ENCODE results near the gene CCDC24. TPM values are rescaled to one million over a fixed set of nuclear protein-coding genes. Genes with fewer than 3 reads are reported as not detected.
A peak's percentile ranks its signal among the peaks of the same experiment; 100 is the strongest.

CCDC24 gene
- total and polyA plus RNA-seq, 2 of the 13 experiments (the other 11 are each of a cell fraction or from before 2014, with no cell fraction given) = 1.4 to 2.9 TPM

DNA sequence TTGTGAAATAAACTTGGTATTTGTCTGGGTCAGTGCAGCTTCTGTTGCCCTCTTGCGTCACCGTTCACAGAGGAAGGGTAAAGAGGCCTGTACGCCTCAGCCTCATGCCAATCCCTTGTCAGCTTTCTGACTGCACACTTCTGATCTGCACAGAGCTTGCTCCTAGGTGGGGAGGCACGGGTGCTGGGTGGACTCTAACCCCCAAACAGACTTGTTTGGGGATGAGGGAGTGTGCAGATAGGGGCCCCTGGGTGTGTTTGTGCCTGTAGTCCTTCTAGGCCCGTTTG, 13.2 kb upstream of the CCDC24 start (continued):
- peak; percentile 45 for TF ChIP-seq ZFY (CRISPR knock-in tag; IDR thresholded peaks at IDR 0.05)
- peak; percentile 69; the same call in 1 of the 2 replicates for TF ChIP-seq THAP11 (CRISPR knock-in tag; IDR thresholded peaks at IDR 0.05)
- TF ChIP-seq NAIF1 (CRISPR knock-in tag; IDR thresholded peaks at IDR 0.05; ENCODE audit: borderline replicate concordance) = no peak
- TF ChIP-seq NFE2 (CRISPR knock-in tag; IDR thresholded peaks at IDR 0.05) = no peak
- TF ChIP-seq, protein P1, sequence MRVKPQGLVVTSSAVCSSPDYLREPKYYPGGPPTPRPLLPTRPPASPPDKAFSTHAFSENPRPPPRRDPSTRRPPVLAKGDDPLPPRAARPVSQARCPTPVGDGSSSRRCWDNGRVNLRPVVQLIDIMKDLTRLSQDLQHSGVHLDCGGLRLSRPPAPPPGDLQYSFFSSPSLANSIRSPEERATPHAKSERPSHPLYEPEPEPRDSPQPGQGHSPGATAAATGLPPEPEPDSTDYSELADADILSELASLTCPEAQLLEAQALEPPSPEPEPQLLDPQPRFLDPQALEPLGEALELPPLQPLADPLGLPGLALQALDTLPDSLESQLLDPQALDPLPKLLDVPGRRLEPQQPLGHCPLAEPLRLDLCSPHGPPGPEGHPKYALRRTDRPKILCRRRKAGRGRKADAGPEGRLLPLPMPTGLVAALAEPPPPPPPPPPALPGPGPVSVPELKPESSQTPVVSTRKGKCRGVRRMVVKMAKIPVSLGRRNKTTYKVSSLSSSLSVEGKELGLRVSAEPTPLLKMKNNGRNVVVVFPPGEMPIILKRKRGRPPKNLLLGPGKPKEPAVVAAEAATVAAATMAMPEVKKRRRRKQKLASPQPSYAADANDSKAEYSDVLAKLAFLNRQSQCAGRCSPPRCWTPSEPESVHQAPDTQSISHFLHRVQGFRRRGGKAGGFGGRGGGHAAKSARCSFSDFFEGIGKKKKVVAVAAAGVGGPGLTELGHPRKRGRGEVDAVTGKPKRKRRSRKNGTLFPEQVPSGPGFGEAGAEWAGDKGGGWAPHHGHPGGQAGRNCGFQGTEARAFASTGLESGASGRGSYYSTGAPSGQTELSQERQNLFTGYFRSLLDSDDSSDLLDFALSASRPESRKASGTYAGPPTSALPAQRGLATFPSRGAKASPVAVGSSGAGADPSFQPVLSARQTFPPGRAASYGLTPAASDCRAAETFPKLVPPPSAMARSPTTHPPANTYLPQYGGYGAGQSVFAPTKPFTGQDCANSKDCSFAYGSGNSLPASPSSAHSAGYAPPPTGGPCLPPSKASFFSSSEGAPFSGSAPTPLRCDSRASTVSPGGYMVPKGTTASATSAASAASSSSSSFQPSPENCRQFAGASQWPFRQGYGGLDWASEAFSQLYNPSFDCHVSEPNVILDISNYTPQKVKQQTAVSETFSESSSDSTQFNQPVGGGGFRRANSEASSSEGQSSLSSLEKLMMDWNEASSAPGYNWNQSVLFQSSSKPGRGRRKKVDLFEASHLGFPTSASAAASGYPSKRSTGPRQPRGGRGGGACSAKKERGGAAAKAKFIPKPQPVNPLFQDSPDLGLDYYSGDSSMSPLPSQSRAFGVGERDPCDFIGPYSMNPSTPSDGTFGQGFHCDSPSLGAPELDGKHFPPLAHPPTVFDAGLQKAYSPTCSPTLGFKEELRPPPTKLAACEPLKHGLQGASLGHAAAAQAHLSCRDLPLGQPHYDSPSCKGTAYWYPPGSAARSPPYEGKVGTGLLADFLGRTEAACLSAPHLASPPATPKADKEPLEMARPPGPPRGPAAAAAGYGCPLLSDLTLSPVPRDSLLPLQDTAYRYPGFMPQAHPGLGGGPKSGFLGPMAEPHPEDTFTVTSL (CRISPR knock-in tag; IDR thresholded peaks at IDR 0.05; ENCODE audit: borderline replicate concordance) = 0 out of 2 replicates have a peak, but pooled peaks have one; percentile 26
- TF ChIP-seq, protein P2, sequence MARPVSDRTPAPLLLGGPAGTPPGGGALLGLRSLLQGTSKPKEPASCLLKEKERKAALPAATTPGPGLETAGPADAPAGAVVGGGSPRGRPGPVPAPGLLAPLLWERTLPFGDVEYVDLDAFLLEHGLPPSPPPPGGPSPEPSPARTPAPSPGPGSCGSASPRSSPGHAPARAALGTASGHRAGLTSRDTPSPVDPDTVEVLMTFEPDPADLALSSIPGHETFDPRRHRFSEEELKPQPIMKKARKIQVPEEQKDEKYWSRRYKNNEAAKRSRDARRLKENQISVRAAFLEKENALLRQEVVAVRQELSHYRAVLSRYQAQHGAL (CRISPR knock-in tag; IDR thresholded peaks at IDR 0.05; ENCODE audit: not compliant biosample characterization) = no peak
- no peak for TF ChIP-seq PCBP1 (IDR thresholded peaks at IDR 0.05; ENCODE audit: borderline replicate concordance, low read depth, low read length)
- TF ChIP-seq, protein P3, sequence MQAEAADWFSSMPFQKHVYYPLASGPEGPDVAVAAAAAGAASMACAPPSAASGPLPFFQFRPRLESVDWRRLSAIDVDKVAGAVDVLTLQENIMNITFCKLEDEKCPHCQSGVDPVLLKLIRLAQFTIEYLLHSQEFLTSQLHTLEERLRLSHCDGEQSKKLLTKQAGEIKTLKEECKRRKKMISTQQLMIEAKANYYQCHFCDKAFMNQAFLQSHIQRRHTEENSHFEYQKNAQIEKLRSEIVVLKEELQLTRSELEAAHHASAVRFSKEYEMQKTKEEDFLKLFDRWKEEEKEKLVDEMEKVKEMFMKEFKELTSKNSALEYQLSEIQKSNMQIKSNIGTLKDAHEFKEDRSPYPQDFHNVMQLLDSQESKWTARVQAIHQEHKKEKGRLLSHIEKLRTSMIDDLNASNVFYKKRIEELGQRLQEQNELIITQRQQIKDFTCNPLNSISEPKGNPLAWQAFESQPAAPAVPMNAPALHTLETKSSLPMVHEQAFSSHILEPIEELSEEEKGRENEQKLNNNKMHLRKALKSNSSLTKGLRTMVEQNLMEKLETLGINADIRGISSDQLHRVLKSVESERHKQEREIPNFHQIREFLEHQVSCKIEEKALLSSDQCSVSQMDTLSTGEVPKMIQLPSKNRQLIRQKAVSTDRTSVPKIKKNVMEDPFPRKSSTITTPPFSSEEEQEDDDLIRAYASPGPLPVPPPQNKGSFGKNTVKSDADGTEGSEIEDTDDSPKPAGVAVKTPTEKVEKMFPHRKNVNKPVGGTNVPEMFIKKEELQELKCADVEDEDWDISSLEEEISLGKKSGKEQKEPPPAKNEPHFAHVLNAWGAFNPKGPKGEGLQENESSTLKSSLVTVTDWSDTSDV (CRISPR knock-in tag; IDR thresholded peaks at IDR 0.05) = 0 out of 2 replicates have a peak, but pooled peaks have one; percentile 39
- TF ChIP-seq, protein P4, sequence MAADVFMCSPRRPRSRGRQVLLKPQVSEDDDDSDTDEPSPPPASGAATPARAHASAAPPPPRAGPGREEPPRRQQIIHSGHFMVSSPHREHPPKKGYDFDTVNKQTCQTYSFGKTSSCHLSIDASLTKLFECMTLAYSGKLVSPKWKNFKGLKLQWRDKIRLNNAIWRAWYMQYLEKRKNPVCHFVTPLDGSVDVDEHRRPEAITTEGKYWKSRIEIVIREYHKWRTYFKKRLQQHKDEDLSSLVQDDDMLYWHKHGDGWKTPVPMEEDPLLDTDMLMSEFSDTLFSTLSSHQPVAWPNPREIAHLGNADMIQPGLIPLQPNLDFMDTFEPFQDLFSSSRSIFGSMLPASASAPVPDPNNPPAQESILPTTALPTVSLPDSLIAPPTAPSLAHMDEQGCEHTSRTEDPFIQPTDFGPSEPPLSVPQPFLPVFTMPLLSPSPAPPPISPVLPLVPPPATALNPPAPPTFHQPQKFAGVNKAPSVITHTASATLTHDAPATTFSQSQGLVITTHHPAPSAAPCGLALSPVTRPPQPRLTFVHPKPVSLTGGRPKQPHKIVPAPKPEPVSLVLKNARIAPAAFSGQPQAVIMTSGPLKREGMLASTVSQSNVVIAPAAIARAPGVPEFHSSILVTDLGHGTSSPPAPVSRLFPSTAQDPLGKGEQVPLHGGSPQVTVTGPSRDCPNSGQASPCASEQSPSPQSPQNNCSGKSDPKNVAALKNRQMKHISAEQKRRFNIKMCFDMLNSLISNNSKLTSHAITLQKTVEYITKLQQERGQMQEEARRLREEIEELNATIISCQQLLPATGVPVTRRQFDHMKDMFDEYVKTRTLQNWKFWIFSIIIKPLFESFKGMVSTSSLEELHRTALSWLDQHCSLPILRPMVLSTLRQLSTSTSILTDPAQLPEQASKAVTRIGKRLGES (CRISPR knock-in tag; IDR thresholded peaks at IDR 0.05; ENCODE audit: borderline replicate concordance) = no peak
- TF ChIP-seq, protein P5, sequence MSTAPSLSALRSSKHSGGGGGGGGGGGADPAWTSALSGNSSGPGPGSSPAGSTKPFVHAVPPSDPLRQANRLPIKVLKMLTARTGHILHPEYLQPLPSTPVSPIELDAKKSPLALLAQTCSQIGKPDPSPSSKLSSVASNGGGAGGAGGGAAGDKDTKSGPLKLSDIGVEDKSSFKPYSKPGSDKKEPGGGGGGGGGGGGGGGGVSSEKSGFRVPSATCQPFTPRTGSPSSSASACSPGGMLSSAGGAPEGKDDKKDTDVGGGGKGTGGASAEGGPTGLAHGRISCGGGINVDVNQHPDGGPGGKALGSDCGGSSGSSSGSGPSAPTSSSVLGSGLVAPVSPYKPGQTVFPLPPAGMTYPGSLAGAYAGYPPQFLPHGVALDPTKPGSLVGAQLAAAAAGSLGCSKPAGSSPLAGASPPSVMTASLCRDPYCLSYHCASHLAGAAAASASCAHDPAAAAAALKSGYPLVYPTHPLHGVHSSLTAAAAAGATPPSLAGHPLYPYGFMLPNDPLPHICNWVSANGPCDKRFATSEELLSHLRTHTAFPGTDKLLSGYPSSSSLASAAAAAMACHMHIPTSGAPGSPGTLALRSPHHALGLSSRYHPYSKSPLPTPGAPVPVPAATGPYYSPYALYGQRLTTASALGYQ (CRISPR knock-in tag; IDR thresholded peaks at IDR 0.05) = no peak
- TF ChIP-seq JUN (CRISPR knock-in tag; IDR thresholded peaks at IDR 0.05) = no peak

Measured in HepG2 (cell line).